SHP77 (cell line): Measurements from ENCODE around the gene SSBP2.
"Not testable (repeated sequence)": the region's sequence is repeated elsewhere in the genome, so short reads cannot be mapped to it uniquely, and the experiment has no call there.

ENCODE experiments used
- DNase-seq, 2 experiments: peaks; one replicate each; lab custom pipeline; 2025; lab: John Stamatoyannopoulos, UW

Gene SSBP2

GRCh38 chr5:81728301-81728700 lies 22.6 kb downstream of the SSBP2 start:
- DNase-seq, result no peak

- no peak for DNase-seq
Observed at GRCh38 chr5:81726297-81726696, 24.6 kb downstream of the SSBP2 start.

DNA sequence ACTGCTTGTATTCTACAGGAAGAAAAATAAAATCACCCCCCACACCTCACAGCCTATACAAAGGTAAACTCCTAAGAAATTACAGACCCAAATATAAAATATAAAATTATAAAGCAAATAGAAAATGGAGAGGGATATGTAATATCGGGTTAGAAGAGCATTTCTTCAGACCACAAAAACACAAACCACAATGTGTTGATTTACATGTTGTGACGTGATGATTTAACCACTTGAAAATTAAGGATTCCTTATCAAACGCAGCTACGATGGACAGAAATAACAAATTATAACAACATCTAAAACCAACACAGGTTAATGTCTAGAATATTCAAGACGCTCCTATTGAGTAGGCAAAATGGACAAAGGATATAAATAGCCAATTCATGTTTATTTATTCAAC lies 26.3 kb downstream of the SSBP2 start:
- DNase-seq, result no peak

DNA sequence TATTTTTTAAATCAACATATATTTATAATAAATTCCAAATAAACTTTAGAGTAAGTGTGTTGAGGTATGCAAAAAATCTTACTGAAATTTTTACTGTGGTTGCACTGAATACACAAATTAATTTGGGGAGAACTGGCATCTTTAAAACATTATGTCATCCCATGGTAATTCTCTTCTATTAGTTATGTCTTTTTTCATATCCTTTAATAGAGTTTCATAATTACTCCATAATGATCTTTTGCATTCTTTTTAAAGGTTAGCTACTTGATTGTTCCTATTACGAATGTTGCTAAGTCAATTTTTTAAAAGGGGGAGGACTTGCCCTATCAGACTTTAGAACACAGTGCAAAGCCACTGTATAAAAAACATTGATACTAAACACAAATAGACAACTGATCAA lies 26.8 kb downstream of the SSBP2 start:
- no peak for DNase-seq

DNA sequence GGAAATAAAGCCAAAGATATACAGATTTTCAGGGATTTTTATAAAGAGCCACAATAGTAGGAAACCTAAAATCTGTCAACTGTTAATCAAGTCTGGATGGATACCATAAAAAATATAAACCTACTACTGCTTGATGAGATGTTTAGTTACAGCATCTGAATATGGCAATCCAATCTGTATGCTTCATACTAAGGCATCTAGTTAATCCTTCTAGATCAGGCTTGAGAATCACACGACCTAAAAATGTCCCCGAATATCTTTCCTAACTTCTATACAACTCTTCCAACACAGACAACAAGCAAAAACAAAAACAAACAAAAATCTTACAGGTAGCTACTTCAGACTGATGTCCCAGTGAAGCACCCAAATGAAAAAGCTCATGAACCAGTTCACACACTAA lies 29.8 kb downstream of the SSBP2 start:
- no peak for DNase-seq

- no peak for DNase-seq
Observed at GRCh38 chr5:81719743-81720345, 31.1 kb downstream of the SSBP2 start.

DNA sequence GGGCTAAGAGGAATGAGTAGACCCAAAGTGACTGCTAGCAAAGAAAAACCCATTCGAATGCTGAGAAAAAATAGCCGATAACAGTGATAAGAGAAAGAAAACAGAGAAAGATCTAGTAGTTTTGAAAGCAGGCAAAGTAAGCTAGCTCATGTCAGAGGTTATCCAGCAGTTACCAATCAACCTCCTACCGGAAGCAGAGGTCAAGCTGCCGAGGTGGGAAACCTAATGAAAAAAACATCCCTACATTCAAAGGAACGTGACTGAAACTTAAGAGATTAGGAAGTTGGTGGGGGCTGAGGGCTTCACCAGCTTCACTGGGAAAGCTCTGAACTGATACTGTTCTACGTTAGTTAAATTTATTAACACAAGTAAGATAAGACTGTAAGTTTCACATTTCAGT lies 32.6 kb downstream of the SSBP2 start:
- DNase-seq, result no peak

GRCh38 chr5:81717860-81718259 lies 33.0 kb downstream of the SSBP2 start:
- DNase-seq, result no peak

DNA sequence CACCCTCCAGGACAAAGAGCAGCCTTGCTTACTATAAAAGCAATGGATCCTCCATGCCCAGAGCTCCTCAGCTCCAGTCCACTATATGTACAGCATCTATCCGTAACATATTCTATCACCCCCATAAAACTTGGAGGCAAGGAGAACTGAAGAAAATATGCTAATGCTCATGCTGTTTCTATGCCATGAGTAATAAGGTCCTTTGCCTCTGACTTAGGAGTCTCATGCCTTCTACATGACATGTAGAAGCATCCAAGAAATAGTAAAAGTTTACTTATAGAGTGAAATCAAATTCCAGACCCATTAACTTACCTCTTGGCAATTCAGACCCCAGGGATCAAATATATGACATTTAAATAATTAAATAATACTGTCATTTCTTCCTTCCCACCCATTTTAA lies 33.7 kb downstream of the SSBP2 start:
- no peak for DNase-seq

DNA sequence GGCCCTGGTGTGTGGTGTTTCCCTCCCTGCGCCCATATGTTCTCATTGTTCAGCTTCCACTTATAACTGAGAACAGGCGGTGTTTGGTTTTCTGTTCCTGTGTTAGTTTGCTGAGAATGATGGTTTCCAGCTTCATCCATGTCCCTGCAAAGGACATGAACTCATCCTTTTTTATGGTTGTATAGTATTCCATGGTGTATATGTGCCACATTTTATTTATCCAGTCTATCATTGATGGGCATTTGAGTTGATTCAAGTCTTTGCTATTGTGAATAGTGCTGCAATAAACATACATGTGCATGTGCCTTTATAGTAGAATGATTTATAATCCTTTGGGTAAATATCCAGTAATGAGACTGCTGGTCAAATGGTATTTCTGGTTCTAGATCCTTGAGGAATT lies 36.8 kb downstream of the SSBP2 start:
- not testable (repeated sequence) for DNase-seq

DNA sequence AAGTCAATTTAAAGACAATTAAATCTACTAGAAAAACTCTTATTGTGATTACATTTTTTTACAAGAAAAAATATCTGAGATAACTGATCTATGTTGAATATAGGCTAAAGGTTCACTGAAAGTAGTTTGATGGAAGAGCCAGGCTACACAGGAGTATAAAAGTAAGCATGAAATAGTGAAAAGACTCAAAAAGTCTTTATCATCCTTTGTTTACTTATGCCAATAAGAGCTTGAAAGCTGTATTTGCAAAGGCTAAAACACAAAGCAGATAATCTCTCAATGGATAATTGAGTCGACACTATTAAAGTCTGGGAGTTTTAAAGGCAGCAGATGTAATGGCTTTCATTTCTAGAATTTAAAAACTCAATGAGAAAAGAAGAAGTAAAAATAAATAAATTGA lies 42.0 kb downstream of the SSBP2 start:
- DNase-seq, result no peak

GRCh38 chr5:81703840-81704239 lies 47.1 kb downstream of the SSBP2 start:
- no peak for DNase-seq

DNA sequence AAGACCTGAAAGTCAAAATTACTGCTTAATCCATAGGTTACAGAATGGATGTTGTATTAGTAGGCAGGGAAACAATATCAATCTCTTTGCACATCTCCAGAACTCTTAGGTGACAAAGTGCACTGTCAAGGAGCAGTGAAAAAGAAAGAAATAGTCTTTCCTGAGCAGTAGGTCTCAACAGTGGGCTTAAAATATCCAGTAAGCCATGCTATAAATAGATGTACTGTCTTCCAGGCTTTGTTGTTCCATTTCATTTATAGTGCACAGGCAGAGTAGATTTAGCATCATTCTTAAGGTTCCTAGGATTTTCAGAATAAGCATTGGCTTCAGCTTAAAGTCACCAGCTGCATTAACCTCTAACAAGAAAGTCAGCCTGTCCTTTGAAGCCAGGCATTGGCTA lies 50.7 kb downstream of the SSBP2 start:
- DNase-seq, result no peak

GRCh38 chr5:81698813-81699212 lies 52.1 kb downstream of the SSBP2 start:
- DNase-seq, result no peak

- no peak for DNase-seq
Observed at GRCh38 chr5:81696418-81697397, 54.2 kb downstream of the SSBP2 start.

- DNase-seq, result no peak
Observed at GRCh38 chr5:81694726-81695125, 56.2 kb downstream of the SSBP2 start.

GRCh38 chr5:81688215-81688614 lies 62.7 kb downstream of the SSBP2 start:
- DNase-seq, result no peak

GRCh38 chr5:81687292-81687691 lies 63.6 kb downstream of the SSBP2 start:
- DNase-seq, result no peak

DNA sequence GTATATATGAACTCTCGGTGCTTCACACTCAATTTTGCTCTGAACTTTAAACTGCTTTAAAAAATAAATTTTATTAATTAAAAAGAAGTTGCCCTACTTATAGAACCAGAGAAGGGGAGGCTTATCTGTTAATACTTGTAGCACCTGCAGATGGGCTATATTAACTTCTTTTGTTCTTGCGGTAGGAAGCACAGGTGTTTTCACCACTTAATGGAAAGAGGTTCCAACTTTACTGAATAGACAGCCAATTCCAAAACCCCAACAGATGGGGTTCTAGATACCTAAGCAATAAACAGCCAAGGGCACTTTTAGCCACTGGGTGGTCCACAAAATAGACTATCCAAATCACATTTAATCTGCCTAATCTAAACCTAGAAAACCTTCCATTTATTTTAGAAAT lies 65.4 kb downstream of the SSBP2 start:
- DNase-seq, result no peak

- DNase-seq, result no peak
Observed at GRCh38 chr5:81679885-81680284, 71.0 kb downstream of the SSBP2 start.

- no peak for DNase-seq
Observed at GRCh38 chr5:81675420-81675819, 75.5 kb downstream of the SSBP2 start.

DNA sequence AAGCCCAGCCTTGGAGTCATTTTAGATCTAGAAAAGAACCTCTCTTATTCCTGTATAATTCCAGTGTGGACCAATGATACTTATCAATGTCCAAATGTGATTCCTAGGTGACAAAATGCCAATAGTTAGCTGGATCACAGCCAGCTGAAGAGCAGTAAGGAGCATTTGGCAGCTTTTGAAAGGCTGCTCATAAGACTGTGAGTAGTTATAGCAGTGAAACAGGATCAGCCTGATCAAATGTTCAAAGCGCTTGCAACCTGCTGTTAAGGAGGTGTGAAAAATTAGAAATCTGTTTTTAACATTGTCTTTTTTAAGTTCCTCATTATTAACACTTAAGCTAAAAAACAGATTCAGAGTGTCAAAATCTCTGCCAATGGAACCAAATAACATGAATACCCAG lies 85.1 kb downstream of the SSBP2 start:
- no peak for DNase-seq

DNA sequence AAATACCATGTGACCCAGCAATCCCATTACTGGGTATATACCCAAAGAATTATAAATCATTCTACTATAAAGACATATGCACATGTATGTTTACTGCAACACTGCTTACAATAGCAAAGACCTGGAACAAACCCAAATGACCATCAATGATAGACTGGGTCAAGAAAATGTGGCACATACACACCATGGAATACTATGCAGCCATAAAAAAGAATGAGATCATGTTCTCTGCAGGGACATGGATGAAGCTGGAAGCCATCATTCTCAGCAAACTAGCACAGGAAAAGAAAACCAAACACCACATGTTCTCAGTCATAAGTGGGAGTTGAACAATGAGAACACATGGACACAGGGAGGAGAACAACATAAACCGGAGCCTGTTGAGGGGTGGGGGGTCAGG lies 90.3 kb downstream of the SSBP2 start:
- not testable (repeated sequence) for DNase-seq

- no peak for DNase-seq
Observed at GRCh38 chr5:81657386-81657785, 93.5 kb downstream of the SSBP2 start.
